ENCODE results near the gene INCENP.
"Not testable (repeated sequence)": the region's sequence is repeated elsewhere in the genome, so short reads cannot be mapped to it uniquely, and the experiment has no call there.

The INCENP gene

DNA sequence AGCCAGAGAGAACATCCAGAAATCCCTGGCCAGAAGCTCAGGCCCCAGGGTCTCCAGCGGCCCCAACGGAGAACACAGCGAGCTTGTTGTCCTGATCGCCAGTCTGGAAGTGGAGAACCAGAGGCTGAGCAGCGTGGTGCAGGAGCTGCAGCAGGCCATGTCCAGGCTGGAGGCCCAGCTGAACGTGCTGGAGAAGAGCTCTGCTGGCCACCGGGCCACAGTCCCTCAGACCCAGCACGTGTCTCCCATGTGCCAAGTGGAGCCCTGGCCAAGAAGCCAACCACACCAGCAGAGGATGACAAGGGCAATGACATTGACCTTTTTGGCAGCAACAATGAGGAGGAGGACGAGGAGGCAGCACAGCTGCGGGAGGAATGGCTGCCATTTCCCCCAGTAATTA is 45.6 kb downstream of the INCENP start:
- no peak for DNase-seq (ENCODE audit: low read depth in 1 of 2, low spot score in 1 of 2)

DNA sequence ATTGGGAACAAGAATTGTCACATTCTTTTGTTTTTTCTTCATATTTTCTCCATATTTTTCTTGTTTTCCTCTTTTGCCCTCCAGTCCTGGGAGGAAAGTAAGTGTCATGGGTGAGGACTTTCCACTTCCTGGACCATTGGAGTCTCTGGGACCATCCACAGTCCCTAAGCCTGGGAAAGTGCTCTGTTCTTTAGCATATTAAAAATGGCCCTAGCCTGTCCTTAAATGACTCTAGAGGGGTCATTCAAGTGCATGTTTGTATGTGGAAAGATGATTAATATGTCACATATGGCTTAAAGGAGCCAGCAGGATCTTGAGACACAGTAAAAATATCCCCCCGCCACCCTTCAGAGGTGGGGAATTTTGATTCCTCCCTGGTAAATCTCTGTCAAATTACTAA is 46.1 kb downstream of the INCENP start:
- no peak for DNase-seq (ENCODE audit: low read depth in 1 of 2, low spot score in 1 of 2)

DNA sequence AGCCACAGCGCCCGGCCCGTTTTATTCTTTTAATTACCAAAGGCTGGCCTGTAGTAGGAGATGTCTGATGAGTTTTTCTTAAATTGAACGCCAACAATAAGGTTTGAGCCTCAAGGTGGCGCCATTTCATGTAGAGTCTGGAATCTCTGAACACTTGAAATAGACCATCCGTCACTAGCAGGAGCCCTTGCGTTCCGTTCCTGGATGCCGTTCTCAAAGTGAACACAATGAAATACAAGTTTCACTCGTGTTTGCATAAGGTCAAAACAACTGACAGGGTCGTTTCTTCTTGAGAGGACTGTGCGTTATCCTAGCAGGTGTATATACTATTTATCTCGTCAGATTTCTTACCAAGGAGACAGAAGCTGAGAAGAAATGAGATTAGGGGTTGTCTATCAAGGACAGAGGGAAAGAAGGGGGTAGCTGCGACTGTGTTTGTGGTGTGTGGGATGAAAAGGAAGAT is 47.5 kb downstream of the INCENP start:
- peak; percentile 25 to 43 for DNase-seq (ENCODE audit: low read depth in 1 of 2, low spot score in 1 of 2)

DNA sequence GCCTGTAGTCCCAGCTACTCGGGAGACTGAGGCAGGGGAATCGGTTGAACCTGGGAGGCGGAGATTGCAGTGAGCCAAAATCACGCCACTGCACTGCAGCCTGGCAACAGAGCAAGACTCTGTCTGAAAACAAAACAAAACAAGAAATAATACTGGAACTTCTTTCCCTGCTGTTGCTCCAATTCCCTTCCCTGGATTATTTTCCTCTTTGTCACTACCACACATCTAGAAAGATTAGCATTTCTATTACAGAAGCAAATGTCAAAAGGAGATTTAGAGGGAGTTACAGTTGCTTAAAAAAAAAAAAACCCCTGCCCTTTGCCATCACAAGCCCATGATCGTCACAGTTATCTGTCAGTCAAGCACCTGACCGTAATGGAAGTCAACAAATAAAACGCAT is 48.5 kb downstream of the INCENP start:
- DNase-seq (ENCODE audit: low read depth in 1 of 2, low spot score in 1 of 2): no peak

DNA sequence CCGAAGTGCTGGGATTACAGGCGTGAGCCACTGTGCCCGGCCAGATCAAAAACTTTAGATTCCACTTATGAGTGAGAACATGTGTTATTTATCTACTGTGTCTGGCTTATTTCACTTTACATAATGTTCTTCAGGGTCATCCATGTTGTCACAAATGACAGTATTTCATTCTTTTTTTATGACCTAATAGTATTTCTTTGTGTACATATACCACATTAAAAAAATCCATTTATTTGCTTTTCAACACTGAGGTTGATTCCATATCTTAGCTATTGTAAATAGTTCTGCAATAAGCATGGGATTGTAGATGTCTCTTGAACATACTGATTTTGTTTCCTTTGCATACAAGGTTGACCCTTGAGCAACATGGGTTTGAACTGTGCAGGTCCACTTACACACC is 53.0 kb downstream of the INCENP start:
- DNase-seq (ENCODE audit: low read depth in 1 of 2, low spot score in 1 of 2): no peak

DNA sequence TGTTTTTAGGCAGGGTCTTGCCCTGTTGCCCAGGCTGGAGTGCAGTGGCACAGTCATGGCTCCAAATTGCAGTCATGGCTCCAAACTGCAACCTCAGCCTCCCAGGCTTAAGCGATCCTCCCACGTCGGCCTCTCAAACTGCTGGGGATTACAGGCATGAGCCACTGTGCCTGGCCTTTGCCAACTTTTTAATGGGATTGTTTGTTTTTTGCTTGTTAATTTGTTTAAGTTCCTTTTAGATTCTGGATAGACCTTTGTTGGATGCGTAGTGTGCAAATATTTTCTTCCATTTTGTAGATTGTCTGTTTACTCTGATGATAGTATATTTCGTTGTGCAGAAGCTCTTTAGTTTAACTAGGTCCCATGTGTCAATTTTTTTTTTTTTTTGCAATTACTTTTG is 56.2 kb downstream of the INCENP start:
- DNase-seq (ENCODE audit: low read depth in 1 of 2, low spot score in 1 of 2): no peak

DNA sequence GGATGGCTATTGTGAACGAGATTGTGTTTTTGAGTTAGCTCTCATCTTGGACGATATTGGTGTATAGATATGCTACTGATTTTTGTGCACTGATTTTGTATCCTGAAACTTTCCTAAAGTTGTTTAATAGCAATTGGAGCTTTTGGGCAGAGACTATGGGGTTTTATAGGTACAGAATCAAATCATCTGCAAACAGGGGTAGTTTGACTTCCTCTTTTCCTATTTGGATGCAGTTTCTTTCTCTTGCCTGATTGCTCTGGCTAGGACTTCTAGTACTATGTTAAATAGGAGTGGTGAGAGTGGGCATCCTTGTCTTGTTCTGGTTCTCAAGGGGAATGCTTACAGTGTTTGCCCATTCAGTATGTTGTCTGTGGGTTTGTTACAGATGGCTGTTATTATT is 57.3 kb downstream of the INCENP start:
- DNase-seq (ENCODE audit: low read depth in 1 of 2, low spot score in 1 of 2): no peak

DNA sequence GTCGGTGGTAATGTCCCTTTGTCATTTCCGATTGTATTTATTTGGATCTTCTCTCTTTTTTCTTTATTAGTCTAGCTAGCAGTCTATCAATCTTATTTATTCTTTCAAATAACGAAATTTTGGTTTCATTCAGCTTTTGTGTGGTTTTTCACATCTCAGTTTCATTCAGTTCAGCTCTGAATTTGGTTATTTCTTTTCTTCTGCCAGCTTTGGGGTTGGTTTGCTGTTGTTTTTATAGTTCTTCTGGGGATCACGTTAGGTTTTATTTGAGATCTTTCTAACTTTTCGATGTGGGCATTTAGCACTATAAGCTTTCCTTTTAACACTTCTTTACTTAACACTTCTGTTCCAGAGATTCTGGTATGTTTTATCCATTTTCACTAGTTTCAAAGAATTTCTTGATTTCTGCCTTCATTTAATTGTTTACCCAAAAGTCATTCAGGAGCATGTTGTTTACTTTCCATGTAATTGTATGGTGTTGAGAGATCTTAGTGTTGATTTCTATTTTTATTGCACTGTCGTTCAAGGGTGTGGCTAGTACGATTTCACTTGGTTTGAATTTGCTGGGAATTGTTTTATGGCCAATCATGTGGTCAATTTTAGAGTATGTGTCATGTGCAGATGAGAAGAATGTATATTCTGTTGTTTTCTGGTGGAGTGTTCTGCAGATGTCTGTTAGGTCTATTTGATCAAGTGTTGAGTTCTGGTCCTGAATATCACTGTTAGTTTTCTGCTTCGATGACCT is 58.5 kb downstream of the INCENP start:
- no peak for DNase-seq (ENCODE audit: low read depth in 1 of 2, low spot score in 1 of 2)

DNA sequence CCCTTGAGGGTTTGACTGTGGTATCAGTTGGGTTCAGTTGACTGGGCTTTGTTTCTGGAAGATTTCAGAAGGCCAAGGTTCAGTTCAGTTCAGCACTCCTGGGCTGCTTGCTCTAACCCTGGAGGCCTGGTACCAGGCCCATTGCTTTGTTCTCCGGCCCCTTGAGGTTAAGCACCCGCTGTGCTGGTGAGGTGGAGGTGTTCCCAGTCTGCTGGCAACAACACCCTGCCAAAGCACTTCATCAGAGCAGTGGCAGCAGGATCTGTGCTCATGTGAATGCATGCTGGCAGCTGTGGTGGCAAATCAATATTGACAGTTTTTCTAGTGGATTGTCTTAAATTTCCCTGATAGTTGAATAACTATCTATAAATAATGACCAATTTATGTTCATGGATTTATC is 62.4 kb downstream of the INCENP start:
- no peak for DNase-seq (ENCODE audit: low read depth in 1 of 2, low spot score in 1 of 2)

DNA sequence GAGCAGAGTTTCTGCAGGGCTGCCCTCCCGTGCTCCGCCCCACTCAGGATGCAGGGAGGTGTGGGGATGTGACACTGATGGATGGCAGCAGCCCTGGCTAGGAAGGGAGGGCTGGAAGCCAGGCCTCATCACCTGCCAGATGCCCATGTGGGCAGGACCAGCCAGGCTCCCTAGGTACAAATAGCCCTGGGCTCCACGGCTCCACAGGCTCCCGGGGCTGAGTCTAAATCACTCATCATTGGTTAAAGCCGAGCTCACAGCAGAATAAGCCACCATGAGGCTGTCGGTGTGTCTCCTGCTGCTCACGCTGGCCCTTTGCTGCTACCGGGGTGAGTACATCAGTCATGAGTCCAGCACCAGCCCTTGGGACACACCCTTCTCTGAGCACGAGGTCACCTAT is 66.2 kb downstream of the INCENP start, which contains the start of gene SCGB1D1:
TSS of gene SCGB1D1 (plus strand) at position 206 of the 400 bp plus-strand sequence. CDS start at position 275, 69 bp downstream.
- DNase-seq (ENCODE audit: low read depth in 1 of 2, low spot score in 1 of 2): no peak

DNA sequence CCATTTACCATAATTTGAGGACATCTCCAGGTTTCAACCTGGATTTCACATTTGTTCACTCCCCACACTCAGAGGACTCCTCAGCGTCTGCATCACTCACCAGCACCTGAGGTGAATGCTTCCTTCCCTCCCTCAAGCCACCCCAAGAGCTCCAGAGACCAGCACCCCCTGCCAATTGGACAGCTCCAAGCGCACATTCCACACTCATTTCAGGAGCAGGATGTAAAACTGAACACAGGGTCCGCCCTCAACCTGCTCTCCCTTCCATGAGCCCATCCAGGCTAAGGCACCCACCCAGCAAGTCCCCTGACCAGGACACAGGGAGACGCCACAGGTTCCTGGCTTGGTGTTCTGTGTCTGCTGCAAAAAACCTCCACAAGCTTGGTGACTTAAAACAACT is 70.1 kb downstream of the INCENP start:
- no peak for DNase-seq (ENCODE audit: low read depth in 1 of 2, low spot score in 1 of 2)

DNA sequence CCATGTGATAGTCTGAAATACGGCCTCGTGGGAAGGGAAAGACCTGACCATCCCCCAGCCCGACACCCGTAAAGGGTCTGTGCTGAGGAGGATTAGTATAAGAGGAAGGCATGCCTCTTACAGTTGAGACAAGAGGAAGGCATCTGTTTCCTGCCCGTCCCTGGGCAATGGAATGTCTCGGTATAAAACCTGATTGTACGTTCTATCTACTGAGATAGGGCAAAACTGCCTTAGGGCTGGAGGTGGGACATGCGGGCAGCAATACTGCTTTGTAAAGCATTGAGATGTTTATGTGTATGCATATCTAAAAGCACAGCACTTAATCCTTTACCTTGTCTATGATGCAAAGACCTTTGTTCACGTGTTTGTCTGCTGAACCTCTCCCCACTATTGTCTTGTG is 71.2 kb downstream of the INCENP start:
- DNase-seq (ENCODE audit: low read depth in 1 of 2, low spot score in 1 of 2): not testable (repeated sequence)

DNA sequence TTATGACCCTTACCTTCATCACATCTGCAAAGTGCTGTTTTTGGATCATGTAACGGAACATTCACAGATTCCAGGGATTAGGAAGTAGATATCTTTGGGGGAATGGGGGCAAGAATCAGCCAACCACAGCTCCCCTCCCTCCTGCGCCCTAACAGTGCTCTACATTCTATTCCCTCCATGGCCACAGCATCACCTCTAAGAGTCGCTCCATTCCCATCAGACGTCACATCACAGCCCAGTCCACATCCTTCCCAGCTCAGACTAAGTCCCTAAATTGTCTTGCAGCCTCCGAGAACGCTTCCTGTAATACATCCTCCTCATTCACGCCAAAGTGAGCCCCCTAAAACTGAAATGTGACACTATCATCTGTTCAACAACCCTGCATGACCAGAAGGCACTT is 72.1 kb downstream of the INCENP start:
- DNase-seq (ENCODE audit: low read depth in 1 of 2, low spot score in 1 of 2): no peak

DNA sequence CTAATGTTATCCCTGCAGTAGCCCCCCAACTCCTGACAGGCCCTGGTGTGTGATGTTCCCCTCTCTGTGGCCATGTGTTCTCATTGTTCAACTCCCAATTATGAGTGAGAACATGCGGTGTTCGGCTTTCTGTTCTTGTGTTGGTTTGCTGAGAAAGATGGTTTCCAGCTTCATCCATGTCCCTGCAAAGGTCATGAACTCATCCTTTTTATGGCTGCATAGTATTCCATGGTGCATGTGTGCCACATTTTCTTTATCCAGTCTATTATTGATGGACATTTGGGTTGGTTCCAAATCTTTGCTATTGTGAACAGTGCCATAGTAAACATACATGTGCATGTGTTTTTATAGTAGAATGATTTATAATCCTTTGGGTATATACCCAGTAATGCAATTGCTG is 73.6 kb downstream of the INCENP start:
- DNase-seq (ENCODE audit: low read depth in 1 of 2, low spot score in 1 of 2): not testable (repeated sequence)

DNA sequence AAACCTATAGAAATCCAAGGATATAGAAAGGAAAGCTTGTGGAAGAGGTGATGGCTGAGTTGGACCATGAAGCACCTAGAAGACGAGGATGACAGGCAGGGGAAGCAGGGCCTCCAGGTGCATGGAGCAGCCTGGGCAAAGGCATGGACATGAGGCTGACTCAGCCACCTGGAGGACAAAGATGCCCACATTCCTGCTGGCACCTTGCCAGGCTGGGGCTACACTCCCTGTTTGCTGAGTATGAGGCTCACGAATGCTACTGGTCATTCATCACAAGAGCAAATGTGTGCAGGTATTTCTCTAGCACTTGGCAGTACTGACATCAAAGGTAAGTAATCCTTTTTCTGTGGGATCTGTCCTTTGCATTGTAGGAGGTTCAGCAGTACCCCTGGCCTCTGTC is 77.6 kb downstream of the INCENP start:
- DNase-seq (ENCODE audit: low read depth in 1 of 2, low spot score in 1 of 2): no peak
